ENCODE results near the gene TP73.

The TP73 gene

DNA sequence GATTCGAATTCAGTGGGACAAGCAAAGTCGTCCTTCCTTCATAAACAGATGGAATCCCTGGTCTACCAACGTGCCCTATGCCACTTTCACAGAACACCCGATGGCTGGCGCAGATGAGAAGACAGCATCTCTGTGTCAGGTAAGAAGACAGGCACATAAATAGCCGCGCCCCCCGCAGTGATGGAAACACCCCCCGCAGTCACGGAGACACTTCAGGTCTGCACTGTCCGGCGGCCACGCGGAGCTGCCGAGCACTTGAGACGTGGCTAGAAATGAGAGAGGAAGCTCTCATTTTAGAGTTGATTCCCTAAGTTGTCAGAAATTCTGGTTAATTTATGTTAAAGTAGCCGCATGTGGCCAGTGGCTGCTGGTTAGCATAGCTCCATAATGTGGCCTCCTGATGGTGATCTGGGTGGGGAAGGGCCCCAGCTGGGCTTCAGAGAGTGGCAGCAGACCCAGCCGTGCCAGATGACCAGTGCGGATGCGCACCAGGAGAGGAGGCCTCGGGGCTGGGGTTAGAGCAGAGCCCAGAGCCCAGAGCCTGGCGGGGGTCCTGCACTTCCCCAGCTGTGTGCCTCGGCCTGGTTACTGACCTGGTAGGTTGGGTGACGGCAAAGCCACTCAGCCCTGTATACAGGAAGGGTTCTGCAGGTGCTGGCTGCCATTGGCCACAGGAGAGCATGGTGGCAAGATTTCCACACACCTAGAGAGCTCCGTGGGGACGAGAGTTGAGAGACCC, 24.6 kb upstream of the TP73 start:
- Histone ChIP-seq H3K4me3 (ENCODE audit: low read length in 2 of 2) (no peak overlapping the region), H3K9me3 (ENCODE audit: control insufficient read depth in 2 of 2, low read length in 2 of 2) (no peaks in the 10 kb centered on the region), H3K36me3 (ENCODE audit: control insufficient read depth in 2 of 2, insufficient read depth in 2 of 2, low read length in 2 of 2) (peaks cover 38 to 40% of the 10 kb centered on the region in 2 donors), H3K9ac (ENCODE audit: low read depth in 1 of 2, low read length in 2 of 2) (no peak overlapping the region), H3K27me3 (ENCODE audit: control insufficient read depth in 2 of 2, insufficient read depth in 2 of 2, low read length in 2 of 2) (no peaks in the 10 kb centered on the region), H3K4me1 (ENCODE audit: control insufficient read depth in 2 of 2, insufficient read depth in 2 of 2, low read length in 2 of 2) (peaks cover 14 to 18% of the 10 kb centered on the region in 2 donors), H3K27ac (ENCODE audit: low read depth in 2 of 2, low read length in 2 of 2) (no peak overlapping the region)

DNA sequence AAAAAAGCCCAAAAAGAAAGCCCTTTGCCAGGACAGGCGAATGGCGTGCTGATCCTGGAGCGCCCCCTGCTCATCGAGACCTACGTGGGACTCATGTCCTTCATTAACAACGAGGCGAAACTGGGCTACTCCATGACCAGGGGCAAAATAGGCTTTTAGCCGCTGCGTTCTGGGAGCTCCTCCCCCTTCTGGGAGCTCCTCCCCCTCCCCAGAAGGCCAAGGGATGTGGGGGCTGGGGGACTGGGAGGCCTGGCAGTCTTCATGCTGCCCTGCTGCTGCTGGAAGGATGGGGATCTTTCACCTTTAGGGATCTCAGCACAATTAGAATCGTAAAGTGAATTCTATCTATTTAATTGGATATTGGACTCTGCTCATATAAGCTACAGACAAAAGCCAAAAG, 23.9 kb upstream of the TP73 start:
- Histone ChIP-seq H3K4me1 (ENCODE audit: control insufficient read depth in 2 of 2, insufficient read depth in 2 of 2, low read length in 2 of 2) (peaks cover 13 to 16% of the 10 kb centered on the region in 2 donors), H3K4me3 (ENCODE audit: low read length in 2 of 2) (no peak overlapping the region), H3K9me3 (ENCODE audit: control insufficient read depth in 2 of 2, low read length in 2 of 2) (no peaks in the 10 kb centered on the region), H3K27me3 (ENCODE audit: control insufficient read depth in 2 of 2, insufficient read depth in 2 of 2, low read length in 2 of 2) (no peaks in the 10 kb centered on the region), H3K9ac (ENCODE audit: low read depth in 1 of 2, low read length in 2 of 2) (no peak overlapping the region), H3K27ac (ENCODE audit: low read depth in 2 of 2, low read length in 2 of 2) (no peak overlapping the region), H3K36me3 (ENCODE audit: control insufficient read depth in 2 of 2, insufficient read depth in 2 of 2, low read length in 2 of 2) (peaks cover 41 to 46% of the 10 kb centered on the region in 2 donors)

DNA sequence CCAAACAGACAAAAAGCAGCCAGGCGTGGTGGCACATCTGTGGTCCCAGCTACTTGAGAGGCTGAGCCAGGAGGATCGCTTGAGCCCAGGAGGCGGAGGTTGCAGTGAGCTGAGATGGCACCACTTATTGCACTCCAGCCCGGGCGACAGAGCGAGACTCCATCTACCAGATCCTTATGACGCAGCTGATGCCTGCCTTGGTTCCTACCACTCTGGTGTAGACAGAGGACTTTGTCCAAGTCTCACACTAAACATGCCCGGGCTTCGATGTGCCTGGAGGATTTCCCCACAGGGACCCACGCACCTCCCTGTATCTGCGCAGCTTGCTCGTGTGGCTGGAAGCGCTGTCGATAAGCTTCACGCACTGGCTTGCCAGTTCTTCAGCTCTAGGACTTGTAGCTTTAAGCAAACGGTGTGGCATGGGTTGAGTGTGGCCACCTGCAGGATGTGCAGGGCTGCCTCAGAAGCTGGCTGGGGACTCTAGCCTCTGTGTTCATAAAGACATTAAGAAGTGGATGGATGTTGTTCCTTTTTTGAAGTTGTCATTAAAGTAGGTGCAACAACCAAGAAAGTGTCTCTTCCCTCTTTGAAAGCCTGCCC, 22.7 kb upstream of the TP73 start:
- Histone ChIP-seq H3K27ac (ENCODE audit: low read depth in 2 of 2, low read length in 2 of 2) (no peak overlapping the region), H3K36me3 (ENCODE audit: control insufficient read depth in 2 of 2, insufficient read depth in 2 of 2, low read length in 2 of 2) (peaks cover 52 to 58% of the 10 kb centered on the region in 2 donors), H3K9me3 (ENCODE audit: control insufficient read depth in 2 of 2, low read length in 2 of 2) (no peaks in the 10 kb centered on the region), H3K27me3 (ENCODE audit: control insufficient read depth in 2 of 2, insufficient read depth in 2 of 2, low read length in 2 of 2) (no peaks in the 10 kb centered on the region), H3K9ac (ENCODE audit: low read depth in 1 of 2, low read length in 2 of 2) (no peak overlapping the region), H3K4me3 (ENCODE audit: low read length in 2 of 2) (no peak overlapping the region), H3K4me1 (ENCODE audit: control insufficient read depth in 2 of 2, insufficient read depth in 2 of 2, low read length in 2 of 2) (peaks cover 7% of the 10 kb centered on the region in 2 donors)

DNA sequence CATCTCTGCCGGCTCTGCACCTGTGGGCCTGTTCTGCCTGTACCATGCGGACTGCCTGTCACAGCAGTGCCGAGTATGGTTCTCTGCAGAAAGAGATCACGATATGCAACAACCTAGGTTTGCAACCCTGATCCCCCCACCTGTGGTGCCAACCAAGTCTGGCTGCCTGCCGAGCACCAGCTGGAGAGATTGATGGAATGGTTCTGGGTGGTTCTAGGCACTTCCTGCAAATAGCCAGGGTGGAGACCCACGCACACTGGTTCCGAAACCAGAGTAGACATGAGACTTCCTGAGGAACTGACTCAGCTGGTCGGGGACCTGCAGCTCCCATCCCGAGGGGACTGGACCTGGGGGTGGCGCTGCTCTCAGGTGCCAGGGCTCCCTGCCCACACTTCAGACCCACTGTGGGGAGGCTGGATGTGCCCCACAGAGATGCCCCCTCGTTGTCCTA, 22.1 kb upstream of the TP73 start:
- H3K9ac ChIP-seq (ENCODE audit: low read depth in 1 of 2, low read length in 2 of 2) = no peak overlapping the region
- peaks cover 58 to 63% of the 10 kb centered on the region in 2 donors for H3K36me3 ChIP-seq (ENCODE audit: control insufficient read depth in 2 of 2, insufficient read depth in 2 of 2, low read length in 2 of 2)
- no peaks in the 10 kb centered on the region for H3K9me3 ChIP-seq (ENCODE audit: control insufficient read depth in 2 of 2, low read length in 2 of 2)
- H3K27me3 ChIP-seq (ENCODE audit: control insufficient read depth in 2 of 2, insufficient read depth in 2 of 2, low read length in 2 of 2) = no peaks in the 10 kb centered on the region
- no peak overlapping the region for H3K4me3 ChIP-seq (ENCODE audit: low read length in 2 of 2)
- H3K27ac ChIP-seq (ENCODE audit: low read depth in 2 of 2, low read length in 2 of 2) = no peak overlapping the region
- H3K4me1 ChIP-seq (ENCODE audit: control insufficient read depth in 2 of 2, insufficient read depth in 2 of 2, low read length in 2 of 2) = peaks cover 7% of the 10 kb centered on the region in 2 donors

DNA sequence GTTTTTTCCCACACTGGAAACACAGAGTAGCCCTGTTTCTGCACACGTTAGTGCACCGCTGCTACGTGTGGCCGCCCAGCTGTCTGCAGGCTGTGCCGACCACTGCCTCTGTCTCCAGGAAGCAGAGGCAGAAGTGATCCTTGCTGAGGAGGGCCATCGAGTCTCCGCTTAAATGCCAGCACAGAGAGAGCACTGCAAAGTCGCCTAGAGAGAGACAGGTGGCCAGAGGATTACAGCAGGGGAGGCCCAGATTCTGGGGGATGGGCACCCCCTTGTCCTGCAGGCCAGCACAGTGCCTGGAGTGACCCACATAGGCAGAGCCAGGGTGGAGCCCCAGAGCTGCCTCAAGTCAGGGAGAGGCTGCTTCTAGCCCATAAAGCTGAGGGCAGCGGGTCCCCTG, 21.4 kb upstream of the TP73 start:
- no peak overlapping the region for H3K4me3 ChIP-seq (ENCODE audit: low read length in 2 of 2)
- H3K4me1 ChIP-seq (ENCODE audit: control insufficient read depth in 2 of 2, insufficient read depth in 2 of 2, low read length in 2 of 2) = peaks cover 1 to 2% of the 10 kb centered on the region in 2 donors
- no peak overlapping the region for H3K27ac ChIP-seq (ENCODE audit: low read depth in 2 of 2, low read length in 2 of 2)
- no peaks in the 10 kb centered on the region for H3K9me3 ChIP-seq (ENCODE audit: control insufficient read depth in 2 of 2, low read length in 2 of 2)
- H3K9ac ChIP-seq (ENCODE audit: low read depth in 1 of 2, low read length in 2 of 2) = no peak overlapping the region
- H3K27me3 ChIP-seq (ENCODE audit: control insufficient read depth in 2 of 2, insufficient read depth in 2 of 2, low read length in 2 of 2) = no peaks in the 10 kb centered on the region
- peaks cover 58 to 67% of the 10 kb centered on the region in 2 donors for H3K36me3 ChIP-seq (ENCODE audit: control insufficient read depth in 2 of 2, insufficient read depth in 2 of 2, low read length in 2 of 2)

DNA sequence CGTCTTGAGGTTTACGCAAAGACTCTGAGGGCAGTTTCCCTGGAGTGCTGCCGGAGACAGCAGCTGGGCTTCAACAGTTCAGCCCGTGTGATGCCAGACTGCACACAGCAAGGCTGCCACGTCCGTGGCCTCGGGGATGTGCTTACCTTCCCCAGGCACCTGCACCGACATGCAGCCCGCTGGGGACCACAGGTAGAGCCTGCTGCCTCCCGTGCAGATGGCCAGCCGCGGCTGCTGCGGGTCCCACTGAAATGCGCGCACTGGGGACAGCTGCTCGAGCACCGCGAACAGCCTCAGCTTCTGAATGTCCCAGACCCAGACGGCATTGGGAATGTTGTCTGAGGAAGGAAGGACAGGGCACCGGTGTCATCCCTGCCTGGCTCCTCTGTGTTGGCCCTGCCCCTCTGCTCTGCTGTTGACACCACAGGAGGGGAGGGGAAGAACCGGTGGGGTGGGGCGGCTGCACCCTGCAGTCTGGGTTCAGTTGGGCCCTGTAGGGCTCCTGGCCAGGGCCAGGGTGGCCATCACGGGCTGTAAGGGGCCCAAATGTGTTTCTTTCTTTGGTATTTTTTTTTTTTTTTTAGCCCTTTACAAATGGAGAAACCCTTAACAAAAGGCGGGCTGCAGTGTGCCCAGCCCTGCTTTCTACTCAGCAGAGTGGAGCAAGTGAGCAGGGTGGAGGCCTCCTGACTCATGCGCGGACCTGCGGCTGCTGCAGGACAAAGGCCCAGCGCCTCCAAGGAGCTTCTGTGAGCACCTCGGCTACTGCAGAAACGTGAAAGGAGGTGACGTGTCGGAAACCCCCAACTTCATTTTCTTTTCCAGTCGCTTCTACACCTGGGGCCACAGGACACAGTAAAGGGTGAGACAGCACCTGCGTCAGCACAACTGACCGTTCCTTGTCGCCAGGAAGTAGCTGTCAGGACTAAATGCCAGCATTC, 20.7 kb upstream of the TP73 start:
- Histone ChIP-seq H3K4me1 (ENCODE audit: control insufficient read depth in 2 of 2, insufficient read depth in 2 of 2, low read length in 2 of 2) (no peaks in the 10 kb centered on the region), H3K4me3 (ENCODE audit: low read length in 2 of 2) (no peak overlapping the region), H3K36me3 (ENCODE audit: control insufficient read depth in 2 of 2, insufficient read depth in 2 of 2, low read length in 2 of 2) (peaks cover 61 to 72% of the 10 kb centered on the region in 2 donors), H3K9me3 (ENCODE audit: control insufficient read depth in 2 of 2, low read length in 2 of 2) (no peaks in the 10 kb centered on the region), H3K27me3 (ENCODE audit: control insufficient read depth in 2 of 2, insufficient read depth in 2 of 2, low read length in 2 of 2) (no peaks in the 10 kb centered on the region), H3K9ac (ENCODE audit: low read depth in 1 of 2, low read length in 2 of 2) (no peak overlapping the region), H3K27ac (ENCODE audit: low read depth in 2 of 2, low read length in 2 of 2) (no peak overlapping the region)

DNA sequence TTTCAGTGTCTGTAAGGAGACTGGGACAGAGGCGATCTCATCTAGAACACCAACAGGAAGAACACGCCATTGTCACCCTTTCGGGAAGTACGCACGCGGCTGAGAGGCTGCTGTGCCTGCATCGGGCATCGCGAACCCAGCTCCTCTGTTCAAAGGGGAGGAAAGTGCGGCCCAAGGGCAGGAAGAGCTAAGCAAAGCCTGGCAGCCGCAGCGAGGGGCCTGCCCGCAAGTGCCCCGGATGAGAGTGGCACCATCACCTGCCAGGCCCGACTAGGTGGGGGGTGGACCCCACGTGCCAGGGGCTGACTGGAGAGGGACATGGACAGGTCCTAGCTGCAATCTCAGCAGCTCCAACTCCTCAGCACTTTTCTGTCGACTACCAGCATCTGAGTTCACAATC, 20.0 kb upstream of the TP73 start:
- Histone ChIP-seq H3K36me3 (ENCODE audit: control insufficient read depth in 2 of 2, insufficient read depth in 2 of 2, low read length in 2 of 2) (peaks cover 66 to 76% of the 10 kb centered on the region in 2 donors), H3K27ac (ENCODE audit: low read depth in 2 of 2, low read length in 2 of 2) (no peak overlapping the region), H3K9me3 (ENCODE audit: control insufficient read depth in 2 of 2, low read length in 2 of 2) (no peaks in the 10 kb centered on the region), H3K4me1 (ENCODE audit: control insufficient read depth in 2 of 2, insufficient read depth in 2 of 2, low read length in 2 of 2) (no peaks in the 10 kb centered on the region), H3K4me3 (ENCODE audit: low read length in 2 of 2) (no peak overlapping the region), H3K9ac (ENCODE audit: low read depth in 1 of 2, low read length in 2 of 2) (no peak overlapping the region), H3K27me3 (ENCODE audit: control insufficient read depth in 2 of 2, insufficient read depth in 2 of 2, low read length in 2 of 2) (no peaks in the 10 kb centered on the region)

DNA sequence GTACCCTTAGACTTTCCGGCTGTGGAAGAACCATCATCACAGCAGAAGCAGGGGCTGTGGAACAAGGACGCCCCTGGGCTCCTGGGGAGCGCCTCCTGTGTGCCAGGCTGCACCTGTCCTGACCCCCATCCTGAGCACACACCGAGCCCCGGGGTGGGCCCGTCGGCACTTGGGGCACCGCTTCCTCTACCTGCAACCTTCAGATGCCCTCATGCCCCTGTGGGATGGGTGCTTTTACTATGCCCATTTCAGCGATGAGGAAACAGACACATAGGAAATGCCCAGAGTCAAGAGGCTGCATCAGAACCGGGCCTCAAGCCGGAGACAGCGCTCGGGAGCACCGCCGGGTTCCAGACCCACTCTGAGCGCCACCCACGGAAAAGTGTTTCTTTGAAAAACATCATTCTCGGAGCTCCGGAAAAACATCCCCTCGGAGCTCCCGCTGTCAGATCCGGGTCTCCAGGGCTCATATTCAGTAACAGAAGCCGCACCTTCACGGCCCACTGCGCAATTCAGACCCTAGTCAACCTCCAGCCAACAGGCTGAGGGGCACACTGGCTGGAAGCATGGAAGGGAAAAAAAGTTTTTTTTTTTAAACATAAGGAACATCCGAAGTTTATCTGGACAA, 19.5 kb upstream of the TP73 start:
- Histone ChIP-seq H3K9me3 (ENCODE audit: control insufficient read depth in 2 of 2, low read length in 2 of 2) (no peaks in the 10 kb centered on the region), H3K36me3 (ENCODE audit: control insufficient read depth in 2 of 2, insufficient read depth in 2 of 2, low read length in 2 of 2) (peaks cover 66 to 71% of the 10 kb centered on the region in 2 donors), H3K27me3 (ENCODE audit: control insufficient read depth in 2 of 2, insufficient read depth in 2 of 2, low read length in 2 of 2) (no peaks in the 10 kb centered on the region), H3K4me3 (ENCODE audit: low read length in 2 of 2) (no peak overlapping the region), H3K27ac (ENCODE audit: low read depth in 2 of 2, low read length in 2 of 2) (no peak overlapping the region), H3K9ac (ENCODE audit: low read depth in 1 of 2, low read length in 2 of 2) (no peak overlapping the region), H3K4me1 (ENCODE audit: control insufficient read depth in 2 of 2, insufficient read depth in 2 of 2, low read length in 2 of 2) (no peaks in the 10 kb centered on the region)

DNA sequence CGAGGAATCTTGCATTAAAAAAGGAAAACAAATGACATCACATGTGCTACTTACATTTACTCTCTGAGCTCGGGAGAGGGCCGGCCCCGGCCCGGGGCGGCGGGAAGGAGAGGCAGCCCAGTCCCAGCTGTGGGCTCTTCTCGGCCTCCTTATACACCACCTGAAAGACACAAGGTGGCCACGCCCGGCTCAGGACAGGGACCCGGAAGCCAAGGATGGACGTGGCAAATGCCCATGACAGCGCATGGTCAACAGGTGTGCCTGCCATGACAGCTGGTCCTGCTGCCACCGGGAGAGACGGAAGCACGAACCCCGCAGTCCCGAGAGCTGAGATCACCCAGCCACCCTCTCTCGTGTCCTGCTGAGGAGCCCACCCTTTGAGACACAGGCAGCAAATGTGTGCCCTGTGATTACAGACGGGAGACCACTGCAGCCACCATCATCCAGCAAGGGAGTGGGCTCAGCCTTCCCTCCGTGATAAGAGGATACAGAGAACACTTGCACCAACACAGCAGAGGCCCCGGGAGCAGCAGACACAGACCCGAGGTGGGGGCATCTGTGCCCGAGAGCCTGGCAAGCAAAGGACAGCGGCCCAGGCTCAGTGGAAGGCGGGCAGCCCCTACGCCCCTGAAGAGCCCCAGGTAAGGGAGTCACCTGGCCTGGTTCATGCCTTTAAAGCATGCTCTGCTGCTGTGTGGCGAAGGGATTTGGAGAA, 18.8 kb upstream of the TP73 start:
- Histone ChIP-seq H3K36me3 (ENCODE audit: control insufficient read depth in 2 of 2, insufficient read depth in 2 of 2, low read length in 2 of 2) (peaks cover 65 to 71% of the 10 kb centered on the region in 2 donors), H3K27ac (ENCODE audit: low read depth in 2 of 2, low read length in 2 of 2) (no peak overlapping the region), H3K4me1 (ENCODE audit: control insufficient read depth in 2 of 2, insufficient read depth in 2 of 2, low read length in 2 of 2) (no peaks in the 10 kb centered on the region), H3K9me3 (ENCODE audit: control insufficient read depth in 2 of 2, low read length in 2 of 2) (no peaks in the 10 kb centered on the region), H3K9ac (ENCODE audit: low read depth in 1 of 2, low read length in 2 of 2) (no peak overlapping the region), H3K27me3 (ENCODE audit: control insufficient read depth in 2 of 2, insufficient read depth in 2 of 2, low read length in 2 of 2) (no peaks in the 10 kb centered on the region), H3K4me3 (ENCODE audit: low read length in 2 of 2) (no peak overlapping the region)

All from mucosa of rectum (tissue), 2 donors.